Sigmoid colon (tissue), 3 donors: Measurements from ENCODE around the gene PAFAH1B2.
"Not testable (repeated sequence)": the region's sequence is repeated elsewhere in the genome, so short reads cannot be mapped to it uniquely, and the experiment has no call there.

ENCODE experiments used
- POLR2A ChIP-seq, 2 donors: fragments of 450-650 bp; IDR thresholded peaks; one replicate each; pipeline ENCODE4 v1.6.1; 2016; ENCODE audit warnings: antibody characterized with exemption in 2 of 2, mild to moderate bottlenecking in 2 of 2, moderate library complexity in 2 of 2
- TF ChIP-seq, protein P1 (sequence below), 4 experiments: fragments of 450-650 bp in 3 of 4; fragments of 200-600 bp in 1 of 4; IDR thresholded peaks; one replicate each; pipeline ENCODE4 v1.5.1; 2016 to 2019; ENCODE audit warnings: antibody characterized with exemption in 4 of 4, mild to moderate bottlenecking in 3 of 4, moderate library complexity in 2 of 4

- TF ChIP-seq, protein P1, sequence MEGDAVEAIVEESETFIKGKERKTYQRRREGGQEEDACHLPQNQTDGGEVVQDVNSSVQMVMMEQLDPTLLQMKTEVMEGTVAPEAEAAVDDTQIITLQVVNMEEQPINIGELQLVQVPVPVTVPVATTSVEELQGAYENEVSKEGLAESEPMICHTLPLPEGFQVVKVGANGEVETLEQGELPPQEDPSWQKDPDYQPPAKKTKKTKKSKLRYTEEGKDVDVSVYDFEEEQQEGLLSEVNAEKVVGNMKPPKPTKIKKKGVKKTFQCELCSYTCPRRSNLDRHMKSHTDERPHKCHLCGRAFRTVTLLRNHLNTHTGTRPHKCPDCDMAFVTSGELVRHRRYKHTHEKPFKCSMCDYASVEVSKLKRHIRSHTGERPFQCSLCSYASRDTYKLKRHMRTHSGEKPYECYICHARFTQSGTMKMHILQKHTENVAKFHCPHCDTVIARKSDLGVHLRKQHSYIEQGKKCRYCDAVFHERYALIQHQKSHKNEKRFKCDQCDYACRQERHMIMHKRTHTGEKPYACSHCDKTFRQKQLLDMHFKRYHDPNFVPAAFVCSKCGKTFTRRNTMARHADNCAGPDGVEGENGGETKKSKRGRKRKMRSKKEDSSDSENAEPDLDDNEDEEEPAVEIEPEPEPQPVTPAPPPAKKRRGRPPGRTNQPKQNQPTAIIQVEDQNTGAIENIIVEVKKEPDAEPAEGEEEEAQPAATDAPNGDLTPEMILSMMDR (IDR thresholded peaks at IDR 0.05): not testable (repeated sequence)
- TF ChIP-seq POLR2A (IDR thresholded peaks at IDR 0.05): not testable (repeated sequence)
Observed at GRCh38 chr11:117112497-117112896, 31.6 kb upstream of the PAFAH1B2 start.
